Fibroblast of villous mesenchyme (primary cell): ENCODE results near the gene MAP3K5. TPM values are rescaled to one million over a fixed set of nuclear protein-coding genes. Genes with fewer than 3 reads are reported as not detected.

Source experiments
- DNase-seq: peaks from one replicate; pipeline ENCODE4 v3.0.0-alpha.2; 2010; ENCODE audit warnings: low read depth
- H3K4me3 ChIP-seq: 2 replicates; pipeline ENCODE4 v1.5.1; 2011; ENCODE audit warnings: low read depth, mild to moderate bottlenecking, low read length
- CTCF ChIP-seq: IDR thresholded peaks from 2 replicates; pipeline ENCODE4 v1.5.1; 2012; ENCODE audit warnings: low read depth, mild to moderate bottlenecking, low read length; ENCODE audit not compliant: insufficient read depth
- total RNA-seq: library from RNA; depleted of rRNA; stranded (reverse); fragments of >200 nt; gene quantifications from 2 replicates; pipeline ENCODE4 v1.2.3, GENCODE V29; 2012

MAP3K5 gene
- total RNA-seq, 1 donor: 84.6 TPM

DNA sequence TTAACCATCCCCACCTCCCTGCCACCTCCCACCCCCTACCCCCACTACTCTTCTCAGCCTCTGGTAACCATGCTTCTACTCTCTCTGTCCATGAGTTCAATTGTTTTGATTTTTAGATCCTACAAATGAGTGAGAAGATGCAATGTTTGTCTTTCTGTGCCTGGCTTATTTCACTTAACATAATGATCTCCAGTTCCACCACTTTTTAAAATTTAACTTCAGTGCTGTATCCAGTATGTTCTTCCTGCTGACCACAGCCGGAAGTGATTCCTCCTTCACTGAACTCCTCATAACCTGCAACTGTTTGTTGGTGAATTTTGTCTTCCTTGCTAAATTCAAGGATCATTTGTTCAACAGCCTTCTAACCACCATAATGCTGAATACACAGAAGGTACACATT lies 245.9 kb downstream of the MAP3K5 start:
- H3K4me3 ChIP-seq: no peak overlapping the region
- DNase-seq: no peak
- no peak for TF ChIP-seq CTCF

DNA sequence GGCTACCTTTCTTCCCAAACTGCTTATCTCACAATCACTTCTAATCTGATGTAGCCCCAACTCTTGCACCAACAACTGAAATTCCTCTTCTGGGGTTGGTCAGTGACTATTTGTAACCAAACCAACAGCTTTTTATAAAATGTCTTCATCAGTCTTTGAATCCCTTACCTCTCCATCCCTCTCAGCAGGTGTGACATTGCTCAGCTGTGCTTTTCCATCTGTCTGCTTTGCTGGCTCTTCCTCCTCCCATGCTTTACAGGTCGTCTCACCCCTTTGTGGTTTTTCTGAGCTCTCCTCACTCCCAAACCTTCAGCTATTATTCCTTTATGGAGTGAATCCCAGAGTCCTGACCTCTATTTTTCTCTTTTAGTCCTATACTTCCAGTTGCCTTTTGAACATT lies 248.0 kb downstream of the MAP3K5 start:
- H3K4me3 ChIP-seq: no peak overlapping the region
- DNase-seq: no peak
- no peak for TF ChIP-seq CTCF

DNA sequence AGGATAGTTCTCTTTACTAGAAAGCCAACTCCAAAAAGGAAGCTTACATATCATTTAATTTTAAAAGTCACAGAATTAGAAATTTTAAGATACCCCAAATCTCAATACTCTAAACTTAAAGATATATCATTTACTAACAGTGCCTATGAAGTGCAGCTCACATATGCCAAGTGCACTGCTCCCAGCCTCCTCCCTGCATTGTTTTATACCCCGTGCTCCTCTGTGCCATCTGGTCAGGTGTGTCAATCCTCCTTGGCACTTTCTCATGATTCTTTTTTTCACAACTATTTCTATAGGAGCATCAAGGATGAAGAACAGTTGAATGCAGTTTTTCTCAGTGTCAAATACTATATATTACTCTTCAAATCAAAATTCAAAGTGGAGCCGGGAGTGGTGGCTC lies 250.9 kb downstream of the MAP3K5 start:
- H3K4me3 ChIP-seq: no peak overlapping the region

DNA sequence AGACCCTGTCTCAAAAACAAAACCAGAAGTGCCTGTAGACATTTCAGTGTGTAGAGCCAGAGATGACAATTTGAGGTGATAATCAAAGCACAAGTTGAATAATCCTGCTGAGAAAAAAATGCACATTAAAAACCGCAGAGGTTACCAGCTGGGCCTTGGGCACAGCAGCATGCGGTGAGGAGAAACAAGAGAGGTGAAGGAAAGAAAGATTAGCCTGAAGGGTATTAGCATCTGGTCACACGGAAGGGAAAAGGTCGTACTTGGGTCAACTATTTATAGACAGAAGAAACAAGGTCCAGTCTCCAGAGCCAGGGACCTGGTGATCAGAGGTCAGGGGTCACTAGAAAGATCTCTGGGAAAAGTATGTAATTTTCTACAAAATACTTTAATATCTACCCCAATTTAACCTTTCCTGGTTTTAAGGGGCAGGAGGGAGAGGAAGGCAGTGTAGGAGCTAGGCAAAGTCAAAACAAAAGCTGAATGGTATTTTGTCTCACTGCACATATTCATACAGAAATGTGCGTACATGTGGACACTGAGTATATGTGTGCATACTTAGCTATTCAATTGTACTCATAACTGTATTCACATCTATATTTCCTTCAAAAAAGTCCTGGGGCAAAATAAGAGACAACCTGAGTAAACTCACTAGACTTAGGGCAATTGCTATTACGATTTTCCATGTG lies 252.2 kb downstream of the MAP3K5 start:
- TF ChIP-seq CTCF: no peak
- H3K4me3 ChIP-seq: no peak overlapping the region
- DNase-seq: no peak

More for the DNA sequence above, 250.9 kb downstream of the MAP3K5 start:
- no peak for DNase-seq
- TF ChIP-seq CTCF: no peak

- TF ChIP-seq CTCF: no peak
- no peak overlapping the region for H3K4me3 ChIP-seq
- no peak for DNase-seq
Measured at GRCh38 chr6:136538836-136539235, 253.4 kb downstream of the MAP3K5 start.

GRCh38 chr6:136535880-136536650 lies 256.2 kb downstream of the MAP3K5 start:
- DNase-seq: no peak
- no peak overlapping the region for H3K4me3 ChIP-seq
- TF ChIP-seq CTCF: no peak
